ENCODE data around the gene OSBPL2.
A peak's percentile ranks its signal among the peaks of the same experiment; 100 is the strongest.

OSBPL2 gene

DNA sequence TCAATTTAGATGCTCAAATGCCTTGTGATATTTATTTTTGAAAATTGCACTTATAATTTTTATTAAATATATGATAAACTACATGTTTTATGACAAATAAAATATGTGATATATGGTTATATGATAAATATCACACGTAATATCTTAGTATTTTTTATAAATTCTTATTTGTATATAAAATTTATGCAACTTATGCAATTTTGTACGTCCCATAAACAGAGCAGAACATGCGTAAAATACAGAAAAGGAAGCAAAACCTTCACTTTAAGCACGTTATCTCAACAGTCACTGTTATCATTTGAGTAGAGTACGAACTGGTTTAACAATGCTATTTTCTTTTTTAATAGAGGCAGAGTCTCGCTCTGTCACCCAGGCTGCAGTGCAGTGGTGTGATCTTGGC, 48.8 kb downstream of the OSBPL2 start:
- no peak for DNase-seq

DNA sequence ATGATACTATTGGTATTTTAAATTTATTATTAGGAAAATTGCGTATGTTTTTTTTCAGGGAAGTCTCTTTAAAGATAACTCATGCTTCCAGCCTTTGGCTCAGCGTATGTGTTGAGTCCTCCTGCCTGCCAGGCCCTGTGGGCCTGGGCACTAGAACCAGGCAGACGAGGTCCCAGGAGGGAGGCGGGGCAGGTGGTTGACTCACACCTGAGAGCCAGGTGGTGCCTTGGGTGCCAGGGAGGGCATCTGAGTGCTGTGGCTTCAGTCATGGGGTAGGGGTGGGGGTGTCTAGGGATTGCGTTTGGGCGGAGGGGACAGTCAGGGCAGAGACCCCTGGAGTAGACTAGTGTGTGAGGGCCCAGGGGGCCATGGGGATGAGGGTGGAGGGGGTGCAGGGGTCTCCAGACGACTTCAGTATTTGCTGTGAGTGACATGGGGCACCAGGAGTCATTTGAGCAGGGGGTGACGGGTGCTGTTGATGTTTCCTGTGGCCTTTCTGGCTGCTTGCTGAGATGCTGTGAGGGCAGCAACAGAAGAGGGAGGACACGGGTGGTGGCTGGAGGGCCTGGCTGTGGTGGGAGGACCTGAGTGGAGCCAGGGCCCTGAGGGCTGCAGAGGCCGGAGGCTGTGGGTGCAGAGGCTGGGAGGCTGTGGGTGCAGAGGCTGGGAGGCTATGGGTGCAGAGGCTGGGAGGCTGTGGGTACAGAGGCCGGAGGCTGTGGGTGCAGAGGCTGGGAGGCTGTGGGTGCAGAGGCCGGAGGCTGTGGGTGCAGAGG, 49.6 kb downstream of the OSBPL2 start:
- DNase-seq: no peak

DNA sequence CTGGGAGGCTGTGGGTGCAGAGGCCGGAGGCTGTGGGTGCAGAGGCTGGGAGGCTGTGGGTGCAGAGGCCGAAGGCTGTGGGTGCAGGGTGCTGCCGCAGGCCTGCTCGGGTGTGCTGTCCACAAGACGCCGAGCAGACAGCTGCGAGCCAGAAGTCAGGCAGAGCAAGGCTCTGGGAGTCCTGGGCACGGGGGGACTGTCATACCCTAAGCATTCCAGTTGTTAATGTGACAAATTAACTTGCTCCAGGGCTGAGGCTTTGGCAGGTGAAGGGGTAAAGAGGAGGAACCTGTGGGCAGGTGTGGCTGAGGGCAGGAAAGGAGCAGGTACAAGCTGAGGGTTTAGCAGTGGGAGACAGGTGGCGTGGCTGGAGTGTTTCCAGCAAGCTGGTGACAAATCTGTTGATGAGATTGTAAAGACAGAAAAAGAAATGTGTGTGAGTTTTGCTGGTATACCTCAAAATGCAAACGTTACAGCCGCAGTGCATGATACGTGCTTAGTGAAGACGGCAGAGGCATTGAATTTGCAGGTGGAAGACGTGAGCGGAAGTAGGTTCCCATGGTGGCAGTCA, 50.3 kb downstream of the OSBPL2 start:
- DNase-seq: no peak

DNA sequence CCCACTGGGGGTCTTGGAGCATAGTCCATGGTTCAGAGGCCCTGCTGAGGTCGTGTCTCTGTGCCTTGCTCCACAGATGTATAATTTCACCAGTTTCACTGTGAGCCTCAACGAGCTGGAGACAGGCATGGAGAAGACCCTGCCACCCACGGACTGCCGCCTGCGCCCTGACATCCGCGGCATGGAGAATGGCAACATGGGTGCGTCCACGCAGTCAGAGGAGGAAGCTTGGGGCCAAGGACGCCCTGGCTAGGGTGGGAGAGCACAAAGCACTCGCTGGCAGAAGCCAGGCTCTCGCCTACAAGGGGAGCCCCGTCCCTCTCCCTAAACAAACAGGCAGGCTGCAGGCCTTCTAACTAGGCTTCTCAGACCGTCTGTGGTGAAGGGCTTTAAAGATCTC, 50.8 kb downstream of the OSBPL2 start:
- no peak for DNase-seq

DNA sequence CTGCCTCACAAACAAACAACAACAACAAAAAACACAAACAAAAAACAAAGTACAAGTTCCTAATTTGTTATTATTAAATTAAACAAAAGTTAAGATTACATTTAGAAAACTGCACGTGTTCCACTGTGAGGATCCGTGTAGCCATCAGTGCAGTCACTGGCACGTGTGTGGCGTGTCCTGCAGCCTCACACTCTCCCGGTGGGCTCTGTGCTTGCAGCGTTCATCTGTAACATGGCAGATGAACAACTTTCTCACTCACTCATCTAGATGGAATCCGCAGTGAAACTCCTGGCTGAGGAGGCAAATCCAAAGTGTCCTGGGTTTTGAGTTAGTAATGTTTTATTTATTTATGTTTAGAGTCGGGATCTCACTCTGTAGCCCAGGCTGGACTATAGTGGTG, 51.6 kb downstream of the OSBPL2 start:
- DNase-seq: no peak

DNA sequence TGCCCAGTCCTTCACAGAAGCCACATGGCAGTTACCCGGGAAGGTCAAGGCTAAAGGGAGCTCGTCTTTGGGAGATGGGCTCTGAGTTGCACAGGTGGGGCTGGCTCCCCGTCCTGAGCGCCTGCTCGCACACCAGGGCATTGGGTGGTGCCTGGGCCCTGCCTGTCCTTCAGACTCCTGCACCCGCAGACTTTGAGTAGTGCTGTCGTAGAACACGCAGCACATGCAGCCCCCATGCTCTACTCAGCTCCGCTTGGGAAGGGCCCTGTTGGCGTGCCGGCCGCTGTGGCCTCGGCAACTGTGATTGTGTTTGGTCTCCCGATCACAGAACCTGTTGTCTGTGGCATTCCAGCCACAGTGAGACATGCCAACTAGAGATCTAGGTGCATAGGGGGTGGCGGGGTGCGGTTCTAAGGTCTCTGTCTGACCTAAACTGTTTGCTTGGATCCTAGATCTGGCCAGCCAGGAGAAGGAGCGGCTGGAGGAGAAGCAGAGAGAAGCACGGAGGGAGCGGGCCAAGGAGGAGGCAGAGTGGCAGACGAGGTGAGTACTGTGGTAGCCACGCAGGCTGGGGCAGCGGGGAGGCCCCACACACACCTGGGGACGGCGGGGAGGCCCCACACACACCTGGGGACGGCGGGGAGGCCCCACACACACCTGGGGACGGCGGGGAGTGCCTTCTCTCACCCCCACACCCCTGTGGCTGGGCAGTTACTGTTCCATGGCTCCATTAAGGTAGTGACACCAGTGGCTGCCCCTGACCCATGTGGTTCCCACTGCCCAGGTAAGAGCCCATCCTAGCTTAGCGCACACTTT, 53.1 kb downstream of the OSBPL2 start:
- no peak for DNase-seq

DNA sequence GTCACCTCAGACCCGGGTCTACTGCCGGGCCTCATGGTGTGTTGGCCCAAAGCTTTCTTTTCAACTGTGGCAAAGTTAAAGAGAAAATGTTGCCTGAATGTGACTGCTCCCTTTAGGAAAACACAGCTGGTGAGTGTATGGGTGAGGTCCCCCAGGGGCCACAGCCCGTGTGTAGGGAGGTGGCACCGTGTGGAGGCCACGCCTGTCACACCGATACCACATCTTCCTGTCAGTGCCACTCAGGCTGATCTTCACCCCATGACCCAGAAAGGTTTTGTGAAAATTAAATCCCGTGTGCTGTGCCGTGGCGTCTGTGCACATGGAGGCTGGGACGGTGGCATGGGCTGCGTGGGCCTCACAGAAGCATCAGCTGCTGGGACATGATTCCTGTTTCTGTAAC, 53.8 kb downstream of the OSBPL2 start:
- DNase-seq: no peak

DNA sequence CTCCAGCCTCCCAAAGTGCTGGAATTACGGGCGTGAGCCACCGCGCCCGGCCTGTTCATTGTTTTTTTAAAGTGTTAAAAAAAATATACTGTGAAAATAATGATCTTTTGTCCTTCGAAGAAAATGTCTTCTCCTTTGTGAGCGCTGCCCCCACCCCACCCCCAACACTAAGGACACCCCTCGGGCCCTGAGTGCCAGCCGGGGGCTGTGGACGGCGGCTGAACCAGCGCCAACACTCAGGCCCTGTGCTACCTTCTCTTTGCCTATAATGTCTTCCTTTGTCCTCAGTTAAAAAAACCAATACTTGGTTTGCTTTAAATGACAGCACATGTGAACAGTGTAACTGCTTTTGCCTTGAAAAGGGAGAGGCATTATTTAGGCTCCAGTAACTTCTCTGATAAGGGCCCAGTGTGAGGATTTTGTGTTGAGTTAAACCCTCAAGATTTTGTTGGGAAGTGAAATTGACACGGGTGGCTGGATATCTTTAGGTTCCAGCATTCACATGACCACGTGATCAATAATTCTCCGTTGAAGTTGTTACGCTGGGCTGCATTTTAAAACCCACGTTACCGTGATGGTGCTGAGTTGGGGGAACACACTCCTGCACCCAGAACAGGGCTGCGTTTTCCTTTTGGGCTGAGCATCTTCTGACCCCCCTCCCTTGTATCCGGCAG, 54.9 kb downstream of the OSBPL2 start:
- no peak for DNase-seq

DNA sequence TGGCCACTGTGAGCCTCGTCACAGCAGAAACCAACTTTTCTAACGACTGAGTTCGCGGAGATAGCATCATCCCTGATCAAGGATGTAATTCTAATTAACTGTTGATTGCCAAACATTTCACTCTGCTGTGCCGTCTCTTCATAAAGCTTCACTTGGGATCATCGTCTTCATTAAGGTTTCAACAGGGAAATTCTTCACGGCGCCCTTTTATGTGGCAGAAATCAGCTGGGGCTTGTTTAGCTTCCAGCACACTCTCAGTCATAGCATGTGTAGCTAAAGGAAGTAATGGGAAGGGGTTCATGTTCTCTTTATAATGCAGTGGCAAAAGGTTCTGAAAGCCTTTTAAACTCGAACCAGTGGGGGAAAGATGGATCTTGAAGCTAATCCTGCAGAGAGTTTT, 55.6 kb downstream of the OSBPL2 start:
- no peak for DNase-seq

DNA sequence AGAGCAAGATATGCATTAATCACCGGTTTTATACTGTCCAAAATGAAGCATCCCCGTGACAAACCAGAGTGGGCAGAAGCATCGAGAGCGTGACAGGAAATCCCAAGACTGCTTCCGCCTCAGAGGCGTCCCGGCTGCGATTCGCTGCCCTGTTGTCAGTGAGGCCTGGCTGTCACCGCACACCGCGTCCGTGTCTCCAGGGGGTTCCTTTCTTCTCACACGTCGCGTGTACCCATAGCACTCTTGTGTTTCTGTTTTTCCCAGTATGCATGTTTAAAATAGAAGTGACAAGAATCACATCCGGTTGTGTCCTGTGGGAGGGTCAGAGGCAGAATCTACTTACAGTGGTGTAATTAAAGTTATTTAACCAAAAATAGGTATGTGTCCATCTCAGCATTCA, 56.2 kb downstream of the OSBPL2 start:
- no peak for DNase-seq

DNA sequence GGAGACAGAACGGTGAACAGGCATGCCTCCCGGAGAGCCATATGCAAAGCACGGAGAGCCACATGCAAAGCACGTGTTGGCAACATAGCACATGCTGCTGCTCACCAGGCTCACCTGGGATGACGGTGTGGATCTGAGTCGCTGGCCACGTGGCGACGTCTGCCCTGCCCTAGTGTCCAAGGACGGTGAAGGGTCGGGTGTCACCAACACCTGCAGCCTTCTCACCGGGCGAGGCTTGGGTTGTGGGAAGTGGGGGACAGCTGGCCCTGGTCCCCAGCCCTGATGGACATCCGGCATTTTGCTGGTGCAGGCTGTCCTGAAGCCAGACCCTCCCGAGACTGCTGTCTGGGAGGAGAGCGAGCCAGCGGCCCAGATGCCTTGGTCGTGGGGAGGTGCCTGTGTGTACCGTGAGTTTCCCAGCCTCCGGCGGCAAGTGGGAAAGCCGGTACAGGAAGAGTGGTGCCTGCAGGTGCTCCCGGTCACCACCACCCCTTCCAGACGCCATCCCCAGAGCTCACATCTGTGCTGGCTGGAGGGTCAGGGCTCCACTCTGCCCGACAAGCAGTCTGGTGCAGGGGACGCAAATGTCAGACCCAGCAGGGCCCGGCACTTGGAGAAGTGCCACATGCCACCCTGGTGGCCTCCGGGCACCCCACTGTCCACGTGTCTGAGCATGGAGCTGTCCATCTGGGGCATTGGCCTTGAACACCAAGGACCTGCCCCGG, 58.6 kb downstream of the OSBPL2 start:
- DNase-seq: no peak

DNA sequence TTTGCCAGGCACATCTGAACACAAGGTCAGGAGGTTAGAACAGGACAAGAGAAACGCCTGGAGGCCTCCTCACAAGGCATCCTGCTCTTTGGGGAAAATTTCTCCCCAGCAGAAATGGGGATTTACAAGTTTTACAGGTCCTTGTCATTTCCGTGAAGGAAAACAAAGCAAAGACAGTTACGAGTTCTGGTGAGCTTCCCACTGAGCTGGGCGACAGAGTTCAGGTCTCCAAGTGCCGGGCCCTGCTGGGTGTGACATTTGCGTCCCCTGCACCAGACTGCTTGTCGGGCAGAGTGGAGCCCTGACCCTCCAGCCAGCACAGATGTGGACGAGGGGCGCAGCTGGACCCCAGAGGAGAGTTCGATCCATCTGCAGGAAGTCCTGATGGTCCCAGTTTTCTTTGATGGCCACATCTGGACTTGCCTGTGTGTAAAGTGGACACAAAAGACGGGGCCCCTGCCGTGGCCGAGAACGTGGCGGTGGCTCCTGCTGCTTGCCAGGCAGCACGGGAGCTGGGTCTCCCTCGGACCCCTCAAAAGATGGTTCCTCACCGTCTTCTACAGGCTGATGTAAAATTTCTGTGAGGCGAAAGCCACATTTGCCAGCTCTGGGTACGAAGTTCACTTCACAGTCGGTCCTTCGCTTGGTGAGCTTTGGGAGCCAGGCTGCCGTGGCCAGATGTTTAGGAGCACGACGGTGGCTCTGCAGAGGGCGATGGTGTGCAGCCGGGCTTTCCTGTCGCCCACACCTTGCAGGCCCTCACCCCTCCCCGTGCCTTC, 59.3 kb downstream of the OSBPL2 start:
- DNase-seq: no peak

DNA sequence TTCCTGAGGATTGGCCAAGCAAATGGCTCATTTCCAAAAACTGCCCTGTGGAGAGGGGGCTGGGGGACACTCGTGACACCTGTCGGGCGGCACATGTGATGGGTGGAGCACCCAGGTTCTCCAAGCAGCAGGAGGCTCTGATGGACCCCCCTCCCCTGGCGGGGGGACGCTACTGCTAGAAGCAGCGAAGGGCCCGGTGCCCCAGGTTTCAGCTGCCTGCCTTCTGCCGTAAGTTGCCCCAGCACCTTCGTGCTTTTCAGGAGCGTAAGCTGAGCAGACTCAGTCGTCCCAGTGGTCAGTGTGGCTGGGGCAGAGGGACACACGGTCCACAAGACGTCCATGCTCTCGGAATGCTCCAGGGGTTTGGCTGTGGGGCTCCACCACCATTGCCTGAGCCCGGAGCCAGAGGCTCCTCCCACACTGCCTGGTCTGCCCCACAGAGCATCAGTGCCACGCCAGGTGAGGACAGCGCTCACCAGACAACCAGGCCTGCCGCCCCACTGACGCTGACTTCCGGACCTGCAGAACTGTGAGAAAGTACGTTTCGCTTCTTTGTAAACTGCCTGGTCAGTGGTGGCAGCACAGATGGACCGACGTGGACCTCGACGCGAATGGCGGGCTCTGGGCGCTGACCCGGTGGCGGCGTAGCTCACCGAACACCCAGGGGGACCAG, 60.4 kb downstream of the OSBPL2 start:
- no peak for DNase-seq

DNA sequence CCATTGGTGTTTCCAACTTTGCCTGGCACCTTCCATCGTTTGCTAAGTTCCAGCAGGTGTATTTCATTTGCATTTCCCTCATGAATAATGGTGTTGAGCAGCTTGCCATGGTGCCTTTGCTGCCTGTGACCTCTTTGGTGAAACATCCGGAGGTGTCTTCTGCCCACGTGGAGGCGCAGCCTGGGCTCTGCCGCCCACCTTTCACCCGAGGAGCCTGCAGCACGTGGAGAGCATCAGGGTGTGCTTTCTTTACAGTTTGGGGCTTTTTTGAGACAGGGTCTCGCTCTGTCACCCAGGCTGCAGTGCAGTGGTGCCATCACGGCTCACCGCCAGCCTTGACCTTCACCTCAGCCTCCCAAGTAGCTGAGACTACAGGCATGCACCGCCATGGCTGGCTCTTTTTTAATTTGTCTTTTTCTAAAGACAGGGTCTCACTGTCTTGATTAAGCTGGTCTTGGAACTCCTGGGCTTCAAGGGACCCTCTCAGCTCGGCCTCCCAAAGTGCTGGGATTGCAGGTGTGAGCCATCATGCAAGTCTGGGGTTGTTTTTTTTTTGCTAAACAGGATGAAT, 61.4 kb downstream of the OSBPL2 start:
- no peak for DNase-seq

DNA sequence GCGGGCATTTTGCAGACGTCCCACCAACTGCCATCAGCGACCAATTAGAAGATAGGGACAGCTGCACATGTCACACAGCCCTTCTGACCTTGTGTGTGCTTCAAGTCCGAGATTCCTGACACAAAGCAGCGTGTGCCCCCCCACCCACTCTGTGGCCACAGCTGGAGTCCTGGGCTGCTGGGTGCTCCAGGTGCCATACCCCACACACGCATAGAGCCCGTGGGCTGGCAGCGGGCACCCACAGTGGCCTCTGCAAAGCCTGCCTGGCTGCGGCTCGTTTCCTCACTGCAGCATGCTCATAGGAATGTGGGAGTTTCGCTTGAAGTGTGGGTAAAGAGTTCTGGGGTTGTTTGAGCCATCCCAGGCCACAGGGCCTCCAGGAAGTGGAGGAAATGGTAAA, 62.0 kb downstream of the OSBPL2 start:
- no peak for DNase-seq

DNA sequence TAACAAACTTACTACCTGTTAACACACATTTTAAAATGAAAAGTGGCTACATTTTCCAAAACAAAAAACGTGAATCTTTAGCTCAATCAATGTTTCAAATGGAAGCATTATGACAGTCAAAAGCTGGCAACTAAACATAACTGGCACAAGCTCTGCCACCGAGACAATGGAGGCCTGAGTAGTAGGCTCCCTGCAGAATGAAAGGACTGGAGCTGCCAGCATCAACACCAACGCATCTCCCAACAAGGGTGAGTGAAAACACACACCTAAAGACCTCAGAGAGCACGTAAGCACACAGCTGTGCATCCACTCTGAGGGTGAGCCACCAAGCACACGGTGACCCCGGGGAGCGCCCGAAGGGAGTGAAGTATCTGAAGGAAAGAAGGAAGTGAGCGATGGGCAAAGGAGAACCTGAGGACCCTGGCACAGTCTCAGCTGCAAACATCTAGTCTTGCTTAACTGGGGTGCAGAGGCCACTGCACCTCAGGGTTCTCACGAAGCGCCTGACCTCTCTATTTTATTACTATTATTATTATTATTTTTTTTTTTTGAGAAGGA, 62.9 kb downstream of the OSBPL2 start:
- no peak for DNase-seq

DNA sequence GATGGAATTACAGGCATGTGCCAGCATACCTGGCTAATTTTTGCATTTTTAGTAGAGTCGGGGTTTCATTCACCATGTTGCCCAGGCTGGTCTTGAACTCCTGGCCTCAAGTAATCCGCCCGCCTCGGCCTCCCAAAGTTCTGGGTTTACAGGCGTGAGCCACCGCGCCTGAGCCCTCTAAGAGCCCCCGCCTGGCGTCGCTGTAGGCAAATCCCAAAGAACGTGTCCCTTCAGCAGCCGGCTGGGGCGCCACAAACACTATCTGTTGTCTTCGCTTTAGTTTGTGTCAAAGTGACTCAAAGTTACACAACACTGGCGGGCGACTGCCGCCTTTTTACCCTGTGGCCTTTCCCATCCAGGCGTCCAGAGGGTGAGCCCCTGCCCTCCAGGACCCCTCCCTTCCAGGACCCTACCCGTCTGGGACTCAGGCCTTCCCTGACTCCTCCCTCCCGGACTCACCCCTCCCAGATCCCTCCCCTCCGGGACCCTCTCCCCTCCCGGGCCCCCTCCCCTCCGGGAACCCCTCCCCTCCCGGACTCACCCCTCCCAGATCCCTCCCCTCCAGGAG, 63.5 kb downstream of the OSBPL2 start:
- peak; percentile 82 for DNase-seq

DNA sequence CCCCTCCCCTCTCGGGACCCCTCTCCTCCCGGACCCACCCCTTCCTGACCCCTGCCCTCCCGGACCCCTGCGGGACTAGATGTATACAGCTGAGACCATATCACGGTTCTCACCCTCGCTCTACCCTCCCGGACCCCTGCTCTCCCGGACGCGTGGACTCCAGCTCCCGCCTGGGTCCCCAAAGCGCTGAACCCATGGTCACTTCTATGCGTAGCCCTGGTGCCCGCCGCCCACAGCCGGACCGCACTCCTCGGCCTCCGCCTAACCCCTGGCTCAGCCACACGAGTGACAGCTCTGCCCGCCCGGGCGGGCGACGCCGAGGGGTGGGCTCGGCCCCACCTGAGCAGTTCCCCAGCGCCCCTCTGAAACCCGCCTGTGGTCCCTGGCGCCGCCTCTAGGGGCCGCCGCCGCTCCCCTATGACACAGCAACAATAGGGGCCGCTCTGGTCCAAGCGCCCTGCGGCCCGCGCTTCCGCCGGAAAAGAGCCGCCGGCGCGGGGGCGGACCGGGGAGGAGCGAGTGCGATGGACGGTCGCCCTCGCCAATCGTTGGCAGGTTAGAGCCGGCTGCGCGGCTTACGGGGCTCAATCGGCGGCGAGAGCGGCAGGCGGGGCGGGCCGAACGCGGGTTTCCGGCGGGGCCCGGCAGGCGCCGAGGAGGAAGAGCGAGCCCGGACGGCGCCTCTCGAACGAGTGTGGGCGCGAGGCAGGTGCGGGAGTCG, 64.2 kb downstream of the OSBPL2 start, which contains the start of gene ADRM1:
TSS of gene ADRM1 (plus strand) at position 657 of the 721 bp plus-strand sequence. CDS start 572 bp downstream, outside the sequence.
- peak; percentile 95 for DNase-seq

DNA sequence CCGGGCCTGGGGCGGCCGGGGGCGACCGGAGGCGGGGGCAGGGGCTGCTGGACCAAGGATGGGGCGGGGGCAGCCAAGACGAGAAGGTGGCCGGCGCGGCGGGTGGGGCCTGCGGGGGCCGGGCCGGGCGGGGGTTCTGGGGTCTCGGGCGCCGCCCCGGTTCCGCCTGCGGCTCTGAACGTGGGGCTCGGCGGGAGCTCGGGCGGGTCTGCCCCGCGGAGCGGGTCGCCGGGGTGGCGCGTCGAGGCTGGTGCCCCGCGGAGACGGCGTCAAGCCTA, 64.7 kb downstream of the OSBPL2 start:
- no peak for DNase-seq

Data from NCI-H1105 treated with DMSO at 0.1 percent for 48 hours (cell line).